K562 (cell line): ENCODE results near the gene NDUFV3. TPM values are rescaled to one million over a fixed set of nuclear protein-coding genes. Genes with fewer than 3 reads are reported as not detected.

ENCODE experiments used
- ARNT ChIP-seq, 2 experiments: fragments of 450-650 bp; IDR thresholded peaks; 2 replicates each; pipeline ENCODE4 v1.6.1; 2016; ENCODE audit warnings: mild to moderate bottlenecking in 1 of 2
- CBFA2T2 ChIP-seq: fragments of 450-650 bp; conservative IDR thresholded peaks from 2 replicates; pipeline ENCODE4 v1.6.1; 2017; ENCODE audit warnings: mild to moderate bottlenecking
- DACH1 ChIP-seq: fragments of 450-650 bp; IDR thresholded peaks from 2 replicates; pipeline ENCODE4 v1.6.1; 2018; ENCODE audit not compliant: partially characterized antibody
- E2F5 ChIP-seq: sonication (generic); formaldehyde crosslinking; IDR thresholded peaks from 2 replicates; pipeline ENCODE4 v1.8.0; 2022; ENCODE audit warnings: mild to moderate bottlenecking, missing genetic modification reagents
- GTF2A2 ChIP-seq: IDR thresholded peaks from 2 replicates; pipeline ENCODE4 v1.6.1; 2016; ENCODE audit warnings: mild to moderate bottlenecking, missing genetic modification characterization, missing compliant biosample characterization
- HMGXB4 ChIP-seq: sonication (generic); formaldehyde crosslinking; IDR thresholded peaks from 2 replicates; pipeline ENCODE4 v1.8.1; 2023; ENCODE audit warnings: mild to moderate bottlenecking, missing genetic modification reagents
- HNRNPUL1 ChIP-seq: fragments of 200-400 bp; formaldehyde crosslinking; IDR thresholded peaks from 2 replicates; pipeline ENCODE4 v1.6.1; 2017; ENCODE audit warnings: low read length
- HSF4 ChIP-seq: fragments of 250-450 bp; sonication (Bioruptor Pico); IDR thresholded peaks from 2 replicates; pipeline ENCODE4 v2.1.2; 2022; ENCODE audit warnings: mild to moderate bottlenecking, moderate library complexity, borderline replicate concordance
- MEIS2 ChIP-seq: fragments of 450-650 bp; IDR thresholded peaks from 2 replicates; pipeline ENCODE4 v1.6.1; 2014; ENCODE audit warnings: mild to moderate bottlenecking; ENCODE audit not compliant: partially characterized antibody
- MYC ChIP-seq, 2 experiments: fragments of 250-450 bp in 1 of 2; sonication (Bioruptor Pico) in 1 of 2; IDR thresholded peaks; 2 replicates each; pipeline versions ENCODE4 v1.5.1 to v1.6.1; 2012 to 2021; ENCODE audit warnings: low read depth in 2 of 2, borderline replicate concordance in 1 of 2, improper control_type of control experiment in 1 of 2, low read length in 1 of 2, mild to moderate bottlenecking in 1 of 2, moderate library complexity in 1 of 2
- SAFB2 ChIP-seq: fragments of 200-400 bp; formaldehyde crosslinking; IDR thresholded peaks from 2 replicates; pipeline ENCODE4 v1.6.1; 2018; ENCODE audit warnings: borderline replicate concordance, low read length, low read depth, moderate library complexity; ENCODE audit not compliant: severe bottlenecking
- SLC30A9 ChIP-seq: fragments of 250-450 bp; sonication (Bioruptor Pico); IDR thresholded peaks from 2 replicates; pipeline ENCODE4 v1.8.0; 2022; ENCODE audit warnings: mild to moderate bottlenecking, moderate library complexity
- SRSF9 ChIP-seq: fragments of 200-400 bp; formaldehyde crosslinking; IDR thresholded peaks from 2 replicates; pipeline ENCODE4 v1.6.1; 2017; ENCODE audit warnings: low read depth, low read length, borderline replicate concordance
- TEAD4 ChIP-seq, 2 experiments: sonication (generic) in 1 of 2; formaldehyde crosslinking in 1 of 2; IDR thresholded peaks; 2 replicates each; pipeline versions ENCODE4 v1.6.1 to v1.8.0; 2012 to 2022; ENCODE audit warnings: borderline replicate concordance in 1 of 2, inconsistent platforms in 1 of 2, low read length in 1 of 2, mild to moderate bottlenecking in 1 of 2, missing genetic modification reagents in 1 of 2
- ZFP1 ChIP-seq: fragments of 450-650 bp; formaldehyde crosslinking; IDR thresholded peaks from 2 replicates; pipeline ENCODE4 v1.4.0; 2020; ENCODE audit warnings: mild to moderate bottlenecking, mixed read lengths
- ZNF134 ChIP-seq: fragments of 250-450 bp; sonication (Bioruptor Pico); conservative IDR thresholded peaks from 2 replicates; pipeline ENCODE4 v1.4.0; 2020
- ZNF280A ChIP-seq: fragments of 450-650 bp; IDR thresholded peaks from 2 replicates; pipeline ENCODE4 v1.6.1; 2018; ENCODE audit warnings: mild to moderate bottlenecking, low read depth; ENCODE audit not compliant: partially characterized antibody
- polyA plus RNA-seq, 8 experiments: library from polyadenylated mRNA; depleted of rRNA in 4 of 8; stranded (reverse) in 5 of 8; unstranded in 3 of 8; fragments of >200 nt; fragmentation: Nextera tagmentation in 2 of 8; fragmentation: Illumina TruSeq in 1 of 8; extraction: Ambion mirVana in 2 of 8; extraction: Trizol in 1 of 8; gene quantifications; 2 replicates each; pipeline versions ENCODE4 v1.2.1 to v1.2.3, GENCODE V29; 2011 to 2014; ENCODE audit warnings: inconsistent platforms in 1 of 8, missing spikeins in 1 of 8
- total RNA-seq, 7 experiments: library from RNA; depleted of rRNA in 6 of 7; stranded (reverse); fragments of >200 nt in 6 of 7; fragmentation: Illumina TruSeq in 2 of 7; extraction: Trizol in 2 of 7; gene quantifications; 2 replicates each; pipeline versions ENCODE4 v1.2.1 to v1.2.3, GENCODE V29; 2011 to 2021; ENCODE audit warnings: low replicate concordance in 1 of 7

The NDUFV3 gene
- total and polyA plus RNA-seq, 9 of the 15 experiments (the other 6 are each of a cell fraction or from before 2014, with no cell fraction given): 19.1 to 87.8 (median 74.3) TPM

- TF ChIP-seq E2F5 (CRISPR knock-in tag) (no peak), ZNF280A (peak; percentile 50), DACH1 (peak; percentile 70), HSF4 (CRISPR knock-in tag) (no peak), SLC30A9 (CRISPR knock-in tag) (no peak), ARNT (IDR thresholded peaks at IDR 0.05) (peak; percentile 91 to 96), HMGXB4 (CRISPR knock-in tag) (no peak; the same call in 1 of the 2 replicates), TEAD4 (IDR thresholded peaks at IDR 0.05; ENCODE audit: low read length) (no peak; the same call in 1 of the 2 replicates), TEAD4 (CRISPR knock-in tag; IDR thresholded peaks at IDR 0.05; ENCODE audit: borderline replicate concordance) (no peak), MEIS2 (peak; percentile 36), SRSF9 (no peak), ZNF134 (CRISPR knock-in tag) (0 out of 2 replicates have a peak, but pooled peaks have one; percentile 48), SAFB2 (no peak), CBFA2T2 (0 out of 2 replicates have a peak, but pooled peaks have one; percentile 26), ZFP1 (CRISPR knock-in tag) (no peak), MYC (IDR thresholded peaks at IDR 0.05; ENCODE audit: low read depth, low read length) (peak; percentile 89), MYC (CRISPR knock-in tag; IDR thresholded peaks at IDR 0.05; ENCODE audit: borderline replicate concordance, low read depth) (no peak), GTF2A2 (tag) (no peak), HNRNPUL1 (no peak)
These were observed 30.7 kb downstream of the NDUFV3 start (continued) for GRCh38 chr21:42923553-42924432.
